Endothelial cell (in vitro differentiated cells): ENCODE data around the gene GNB5. TPM values are rescaled to one million over a fixed set of nuclear protein-coding genes. Genes with fewer than 3 reads are reported as not detected.

Experiments used
- DNase-seq: peaks from one replicate; pipeline ENCODE4 v3.0.0; 2021; ENCODE audit warnings: low spot score
- H3K27ac Mint-ChIP-seq: one replicate; pipeline ENCODE4 v1.8.0; 2021; ENCODE audit warnings: mixed read lengths, inconsistent platforms; ENCODE audit not compliant: unreplicated experiment
- H3K27me3 Mint-ChIP-seq: one replicate; pipeline ENCODE4 v1.8.0; 2021; ENCODE audit warnings: mild to moderate bottlenecking, moderate library complexity, mixed read lengths, inconsistent platforms; ENCODE audit not compliant: unreplicated experiment
- H3K36me3 Mint-ChIP-seq: one replicate; pipeline ENCODE4 v1.8.0; 2021; ENCODE audit warnings: mild to moderate bottlenecking, low read depth, mixed read lengths, inconsistent platforms; ENCODE audit not compliant: unreplicated experiment
- H3K4me1 Mint-ChIP-seq: one replicate; pipeline ENCODE4 v1.8.0; 2021; ENCODE audit warnings: mild to moderate bottlenecking, mixed read lengths, inconsistent platforms; ENCODE audit not compliant: unreplicated experiment
- H3K4me3 Mint-ChIP-seq: one replicate; pipeline ENCODE4 v1.8.0; 2021; ENCODE audit warnings: mild to moderate bottlenecking, mixed read lengths, inconsistent platforms; ENCODE audit not compliant: unreplicated experiment
- H3K9me3 Mint-ChIP-seq: one replicate; pipeline ENCODE4 v1.8.0; 2021; ENCODE audit warnings: mixed read lengths, inconsistent platforms; ENCODE audit not compliant: unreplicated experiment
- CTCF ChIP-seq: fragments of 200-600 bp; sonication (generic); IDR thresholded peaks from one replicate; pipeline ENCODE4 v1.5.0; 2021; ENCODE audit warnings: antibody characterized with exemption; ENCODE audit not compliant: unreplicated experiment
- total RNA-seq: library from RNA; stranded (reverse); fragmentation: NEBNext Ultra II Directional; extraction: Animal tissue kit (Norgen Biotek cat#: 25700); gene quantifications from one replicate; pipeline ENCODE4 v1.2.1, GENCODE V29; 2021; ENCODE audit not compliant: unreplicated experiment

GNB5 gene
- total RNA-seq, 1 donor from 2014 or later: 11.7 TPM

GRCh38 chr15:52115598-52116427 lies 75.4 kb downstream of the GNB5 start:
- Mint-ChIP-seq H3K27me3 (peaks cover 3% of the 10 kb centered on the region), H3K4me3 (no peak overlapping the region), H3K9me3 (no peaks in the 10 kb centered on the region), H3K4me1 (peaks cover 7% of the 10 kb centered on the region), H3K36me3 (no peaks in the 10 kb centered on the region), H3K27ac (no peak overlapping the region)
- no peak for DNase-seq
- TF ChIP-seq CTCF: no peak

GRCh38 chr15:52114261-52115055 lies 76.7 kb downstream of the GNB5 start:
- Mint-ChIP-seq H3K36me3 (no peaks in the 10 kb centered on the region), H3K27ac (peak overlapping the region; percentile 24), H3K9me3 (no peaks in the 10 kb centered on the region), H3K4me1 (peaks cover 7% of the 10 kb centered on the region), H3K4me3 (no peak overlapping the region), H3K27me3 (peaks cover 3% of the 10 kb centered on the region)
- no peak for DNase-seq
- TF ChIP-seq CTCF: no peak

GRCh38 chr15:52113708-52114107 lies 77.5 kb downstream of the GNB5 start:
- Mint-ChIP-seq H3K27me3 (peaks cover 3% of the 10 kb centered on the region), H3K4me1 (peaks cover 4% of the 10 kb centered on the region), H3K36me3 (no peaks in the 10 kb centered on the region), H3K27ac (no peak overlapping the region), H3K4me3 (no peak overlapping the region), H3K9me3 (no peaks in the 10 kb centered on the region)
- no peak for TF ChIP-seq CTCF
- DNase-seq: no peak

- Mint-ChIP-seq H3K27me3 (peaks cover 3% of the 10 kb centered on the region), H3K9me3 (no peaks in the 10 kb centered on the region), H3K36me3 (no peaks in the 10 kb centered on the region), H3K4me3 (no peak overlapping the region), H3K4me1 (peaks cover 3% of the 10 kb centered on the region), H3K27ac (no peak overlapping the region)
- TF ChIP-seq CTCF: no peak
- DNase-seq: no peak
These were observed 78.0 kb downstream of the GNB5 start for GRCh38 chr15:52113235-52113634.
